T follicular helper cell (primary cell): ENCODE data around the gene CLMN.
"Not testable (repeated sequence)": the region's sequence is repeated elsewhere in the genome, so short reads cannot be mapped to it uniquely, and the experiment has no call there.

ENCODE experiments used
- DNase-seq: peaks from one replicate; pipeline ENCODE4 v3.0.0-alpha.2; 2020; ENCODE audit warnings: low read depth

Gene CLMN

DNA sequence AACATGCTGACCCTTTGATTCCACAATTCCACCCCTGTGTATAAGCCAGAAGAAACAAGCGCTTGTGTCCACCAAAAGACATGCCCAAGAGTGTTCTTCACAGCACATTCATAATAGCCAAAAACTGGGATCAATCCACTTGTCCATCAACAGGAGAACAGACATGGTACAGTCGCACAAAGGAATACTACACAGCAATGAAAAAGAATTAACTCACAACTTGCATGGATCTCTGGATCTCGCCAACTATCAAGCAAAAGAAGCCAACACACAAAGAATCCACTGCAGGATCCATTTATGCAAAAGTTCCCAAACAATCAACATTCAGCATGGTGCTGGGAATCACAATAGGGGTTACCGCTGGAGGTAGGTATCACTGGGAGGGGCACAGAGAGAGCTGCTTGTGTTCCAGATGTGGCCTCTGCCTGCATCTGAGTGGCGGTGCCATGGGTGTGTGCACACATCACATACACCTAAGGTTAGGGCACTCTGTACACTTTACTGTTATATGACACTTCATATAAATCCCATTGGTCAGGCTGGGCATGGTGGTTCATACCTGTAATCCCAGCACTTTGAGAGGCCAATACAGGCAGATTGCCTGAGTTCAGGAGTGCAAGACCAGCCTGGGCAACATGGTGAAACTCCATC lies 30.9 kb downstream of the CLMN start:
- DNase-seq, result no peak

- DNase-seq, result no peak
Observed at GRCh38 chr14:95287176-95287754, 32.4 kb downstream of the CLMN start.

DNA sequence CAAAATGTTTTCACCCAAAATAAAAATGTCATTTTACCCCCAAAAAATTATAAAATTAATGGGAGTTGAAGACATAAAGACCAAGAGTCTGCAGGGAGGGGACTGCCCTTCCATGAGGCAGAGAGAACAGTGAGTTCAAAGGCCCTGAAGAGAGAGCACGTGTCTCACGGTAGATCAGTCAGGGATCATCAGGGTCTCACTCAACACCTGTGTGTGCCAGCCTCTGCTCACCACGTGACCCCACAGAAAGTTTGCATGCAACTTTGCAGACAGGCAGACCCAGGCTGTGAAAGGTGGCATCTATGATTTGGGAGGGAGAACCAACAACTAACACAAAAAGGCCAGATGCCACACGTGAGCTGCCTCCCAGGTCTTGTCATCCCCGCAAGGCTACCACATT lies 33.1 kb downstream of the CLMN start:
- no peak for DNase-seq

DNA sequence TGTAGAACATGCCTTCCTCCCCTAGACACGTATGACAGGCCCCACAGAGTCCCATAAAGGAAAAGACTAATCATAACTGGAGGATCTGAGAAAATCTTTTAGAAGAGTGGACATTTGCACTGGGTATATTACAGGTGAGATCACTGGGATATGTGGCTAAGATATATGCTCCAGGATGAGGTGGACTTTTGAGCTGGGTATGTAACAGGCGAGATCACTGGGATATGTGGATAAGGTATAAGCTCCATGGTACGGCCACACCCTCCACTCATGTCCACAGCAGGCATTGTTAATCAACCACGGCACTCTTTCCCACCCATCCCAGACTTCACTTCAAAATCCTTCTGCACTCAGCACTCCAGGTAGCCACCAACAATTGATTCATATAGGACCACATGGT lies 34.1 kb downstream of the CLMN start:
- no peak for DNase-seq

- DNase-seq, result not testable (repeated sequence)
Observed at GRCh38 chr14:95283802-95284201, 35.9 kb downstream of the CLMN start.

GRCh38 chr14:95282986-95283380 lies 36.7 kb downstream of the CLMN start:
- not testable (repeated sequence) for DNase-seq

DNA sequence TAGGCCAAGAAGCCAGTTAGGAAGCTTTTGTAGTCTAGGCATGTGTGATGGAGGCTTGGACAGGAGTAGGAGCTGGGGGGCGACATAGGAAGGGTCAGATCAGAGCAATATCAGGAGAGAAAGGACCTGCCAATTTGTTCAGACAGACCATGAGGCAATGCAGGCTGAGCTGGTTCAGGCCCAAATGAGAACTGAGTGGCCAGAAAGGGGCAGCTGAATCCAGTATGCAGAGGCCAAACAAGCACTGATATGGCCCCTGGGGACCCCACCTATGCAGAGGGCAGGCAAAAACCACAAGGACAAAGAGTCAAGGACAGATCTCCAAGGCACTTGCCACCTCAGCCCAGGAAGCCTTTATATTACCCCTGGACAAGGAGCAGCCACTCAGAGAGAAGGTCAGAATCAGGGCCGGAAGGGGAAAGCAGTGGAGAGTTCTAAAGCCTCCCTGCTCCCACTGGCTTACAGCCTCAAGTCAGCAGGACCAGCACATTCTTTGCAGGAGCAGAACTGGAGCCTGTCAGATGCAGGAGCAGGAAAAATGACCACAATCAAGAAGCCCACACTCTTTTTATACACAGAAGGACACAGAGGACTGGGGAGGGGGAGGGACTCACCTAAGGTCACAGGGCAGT lies 37.2 kb downstream of the CLMN start:
- no peak for DNase-seq

GRCh38 chr14:95281560-95282176 lies 38.0 kb downstream of the CLMN start:
- no peak for DNase-seq

GRCh38 chr14:95275494-95275893 lies 44.2 kb downstream of the CLMN start:
- DNase-seq, result no peak

DNA sequence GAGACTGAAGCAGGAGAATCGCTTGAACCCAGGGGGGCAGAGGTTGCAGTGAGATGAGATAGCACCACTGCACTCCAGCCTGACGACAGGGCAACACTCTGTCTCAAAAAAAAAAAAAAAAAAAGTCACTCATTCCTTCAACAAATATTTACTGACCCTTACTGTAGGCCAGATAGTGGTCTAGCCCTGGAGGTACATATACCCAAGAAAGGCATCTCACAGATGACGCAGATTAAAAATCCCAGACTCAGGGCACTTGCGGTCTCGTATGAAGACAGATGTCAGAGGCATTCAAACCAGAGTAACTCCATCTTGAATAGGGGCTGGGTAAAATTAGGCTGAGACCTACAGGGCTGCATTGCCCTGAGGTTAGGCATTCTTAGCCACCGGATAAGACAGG lies 44.8 kb downstream of the CLMN start:
- no peak for DNase-seq

GRCh38 chr14:95274279-95274678 lies 45.4 kb downstream of the CLMN start:
- DNase-seq, result no peak

- no peak for DNase-seq
Observed at GRCh38 chr14:95273001-95273978, 46.4 kb downstream of the CLMN start.

DNA sequence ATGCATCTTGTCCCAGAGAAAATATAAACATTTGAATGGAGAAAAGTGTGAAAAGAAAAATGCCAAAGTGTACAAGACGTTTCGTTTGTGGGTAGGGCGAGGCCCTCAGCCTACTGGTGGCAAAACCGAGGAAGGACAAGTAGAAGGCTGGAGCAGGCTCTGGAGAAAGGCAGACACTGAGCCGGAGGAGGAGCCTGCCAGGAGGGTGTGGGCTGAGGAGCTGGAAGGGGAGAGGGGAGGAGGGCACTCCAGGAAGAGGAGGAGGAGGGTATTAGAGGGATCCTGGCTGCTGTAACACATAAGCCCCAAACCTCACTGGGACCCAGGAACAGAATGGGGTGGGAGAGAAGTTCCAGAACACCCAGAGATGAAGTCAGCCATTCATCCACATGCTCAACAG lies 47.7 kb downstream of the CLMN start:
- DNase-seq, result no peak

GRCh38 chr14:95270203-95270602 lies 49.5 kb downstream of the CLMN start:
- DNase-seq, result no peak

GRCh38 chr14:95269493-95269892 lies 50.2 kb downstream of the CLMN start:
- DNase-seq, result no peak

DNA sequence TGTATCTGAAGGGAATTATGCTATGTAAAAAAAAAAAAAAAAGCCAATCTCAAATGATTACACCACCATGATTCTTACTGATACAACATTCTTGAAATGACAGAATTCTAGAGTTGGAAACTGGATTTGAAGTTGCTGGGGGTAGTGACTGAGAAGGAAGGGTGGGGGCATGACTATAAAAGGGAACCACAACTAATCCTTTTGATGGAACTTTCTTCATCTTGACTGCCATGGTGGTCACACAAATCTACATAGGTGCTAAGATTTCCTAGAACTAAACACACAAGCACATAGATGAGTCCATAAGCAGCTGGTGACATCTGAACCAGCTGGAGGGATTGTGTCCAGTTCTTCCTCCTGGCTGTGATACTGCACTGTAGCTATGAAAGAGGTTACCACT lies 51.4 kb downstream of the CLMN start:
- DNase-seq, result no peak

DNA sequence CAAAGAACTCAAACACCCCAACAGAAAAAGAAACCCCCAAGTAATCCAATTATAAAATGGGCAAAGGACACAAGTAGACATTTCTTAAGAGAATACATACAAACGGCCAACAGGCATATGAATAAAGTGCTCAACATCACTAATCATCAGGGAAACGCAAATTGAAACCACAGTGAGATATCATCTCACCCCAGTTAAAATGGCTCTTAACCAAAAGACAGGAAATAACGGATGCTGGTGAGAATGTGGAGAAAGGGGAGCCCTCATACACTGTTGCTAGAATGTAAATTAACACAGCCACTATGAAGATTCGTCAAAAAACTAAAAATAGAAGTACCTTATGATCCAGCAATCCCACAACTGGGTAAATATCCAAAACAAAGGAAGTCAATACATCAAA lies 52.4 kb downstream of the CLMN start:
- no peak for DNase-seq

GRCh38 chr14:95265106-95266094 lies 54.3 kb downstream of the CLMN start:
- DNase-seq, result no peak

DNA sequence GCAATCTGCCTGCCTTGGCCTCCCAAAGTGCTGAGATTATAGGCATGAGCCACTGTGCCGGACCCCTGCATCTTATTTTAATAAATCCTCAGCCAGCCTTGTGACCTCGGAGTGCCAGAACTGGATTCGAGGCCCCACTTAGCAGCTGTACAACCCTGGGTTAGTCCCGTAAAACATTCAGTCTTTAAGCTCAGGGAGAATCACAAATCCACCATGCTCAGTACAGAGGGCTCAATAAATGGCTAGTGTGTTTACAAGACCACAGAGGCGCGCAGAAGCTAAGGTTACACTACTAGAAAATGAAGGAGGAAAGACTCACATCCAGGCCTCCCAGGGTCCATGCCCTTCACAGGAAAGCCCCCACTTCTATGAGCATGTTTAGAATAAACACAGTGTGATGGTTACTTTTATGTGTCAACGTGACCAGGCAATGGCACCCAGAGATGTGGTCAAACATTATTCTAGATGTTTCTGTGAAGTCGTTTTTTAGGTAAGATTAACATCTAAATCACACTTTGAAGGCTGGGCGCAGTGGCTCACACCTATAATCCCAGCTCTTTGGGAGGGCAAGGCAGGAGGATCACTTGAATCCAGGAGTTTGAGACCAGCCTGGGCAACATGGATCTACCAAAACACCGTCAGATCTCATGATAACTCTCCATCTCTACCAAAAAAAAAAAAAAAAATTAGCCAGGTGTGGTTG lies 55.3 kb downstream of the CLMN start:
- DNase-seq, result no peak
